ENCODE measurements around the gene HEPN1.

GRCh38 chr11:124889191-124890091 is 29.6 kb upstream of the HEPN1 start:
- TF ChIP-seq CTCF (IDR thresholded peaks at IDR 0.05; ENCODE audit: insufficient read depth, low read length, poor library complexity, severe bottlenecking) (no peak), EZH2phosphoT487 (conservative IDR thresholded peaks at IDR 0.05; ENCODE audit: low read length) (no peak)

All from SU-DHL-6 (cell line).